ENCODE measurements around the gene PID1. TPM values are rescaled to one million over a fixed set of nuclear protein-coding genes. Genes with fewer than 3 reads are reported as not detected.

PID1 gene
- total RNA-seq, 1 experiment from 2014 or later: 2.6 TPM

DNA sequence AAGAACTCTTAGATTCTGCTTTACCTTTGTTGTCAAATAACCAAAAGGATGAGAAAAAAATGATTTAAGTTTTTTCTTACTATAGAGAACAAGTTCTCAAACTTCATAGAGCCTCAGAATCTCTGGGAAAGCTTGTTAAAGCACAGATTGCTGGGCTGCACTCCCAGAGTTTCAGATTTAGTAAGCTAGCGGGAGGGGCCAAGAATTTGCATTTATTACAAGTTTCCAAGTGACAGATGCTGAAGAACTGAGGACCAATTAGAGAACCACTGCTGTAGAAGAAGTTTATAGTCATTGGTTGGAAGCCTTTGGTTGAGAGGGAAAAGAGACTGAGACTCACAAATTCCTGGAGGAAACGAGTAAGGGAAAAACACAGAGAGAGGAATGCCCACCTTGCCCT is 32.1 kb downstream of the PID1 start (continued):
- TF ChIP-seq, protein P1, sequence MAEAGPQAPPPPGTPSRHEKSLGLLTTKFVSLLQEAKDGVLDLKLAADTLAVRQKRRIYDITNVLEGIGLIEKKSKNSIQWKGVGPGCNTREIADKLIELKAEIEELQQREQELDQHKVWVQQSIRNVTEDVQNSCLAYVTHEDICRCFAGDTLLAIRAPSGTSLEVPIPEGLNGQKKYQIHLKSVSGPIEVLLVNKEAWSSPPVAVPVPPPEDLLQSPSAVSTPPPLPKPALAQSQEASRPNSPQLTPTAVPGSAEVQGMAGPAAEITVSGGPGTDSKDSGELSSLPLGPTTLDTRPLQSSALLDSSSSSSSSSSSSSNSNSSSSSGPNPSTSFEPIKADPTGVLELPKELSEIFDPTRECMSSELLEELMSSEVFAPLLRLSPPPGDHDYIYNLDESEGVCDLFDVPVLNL (CRISPR knock-in tag; IDR thresholded peaks at IDR 0.05; ENCODE audit: borderline replicate concordance, low read depth): no peak
- TF ChIP-seq, protein P2, sequence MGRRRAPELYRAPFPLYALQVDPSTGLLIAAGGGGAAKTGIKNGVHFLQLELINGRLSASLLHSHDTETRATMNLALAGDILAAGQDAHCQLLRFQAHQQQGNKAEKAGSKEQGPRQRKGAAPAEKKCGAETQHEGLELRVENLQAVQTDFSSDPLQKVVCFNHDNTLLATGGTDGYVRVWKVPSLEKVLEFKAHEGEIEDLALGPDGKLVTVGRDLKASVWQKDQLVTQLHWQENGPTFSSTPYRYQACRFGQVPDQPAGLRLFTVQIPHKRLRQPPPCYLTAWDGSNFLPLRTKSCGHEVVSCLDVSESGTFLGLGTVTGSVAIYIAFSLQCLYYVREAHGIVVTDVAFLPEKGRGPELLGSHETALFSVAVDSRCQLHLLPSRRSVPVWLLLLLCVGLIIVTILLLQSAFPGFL (CRISPR knock-in tag; IDR thresholded peaks at IDR 0.05; ENCODE audit: borderline replicate concordance): no peak
- TF ChIP-seq, protein P3, sequence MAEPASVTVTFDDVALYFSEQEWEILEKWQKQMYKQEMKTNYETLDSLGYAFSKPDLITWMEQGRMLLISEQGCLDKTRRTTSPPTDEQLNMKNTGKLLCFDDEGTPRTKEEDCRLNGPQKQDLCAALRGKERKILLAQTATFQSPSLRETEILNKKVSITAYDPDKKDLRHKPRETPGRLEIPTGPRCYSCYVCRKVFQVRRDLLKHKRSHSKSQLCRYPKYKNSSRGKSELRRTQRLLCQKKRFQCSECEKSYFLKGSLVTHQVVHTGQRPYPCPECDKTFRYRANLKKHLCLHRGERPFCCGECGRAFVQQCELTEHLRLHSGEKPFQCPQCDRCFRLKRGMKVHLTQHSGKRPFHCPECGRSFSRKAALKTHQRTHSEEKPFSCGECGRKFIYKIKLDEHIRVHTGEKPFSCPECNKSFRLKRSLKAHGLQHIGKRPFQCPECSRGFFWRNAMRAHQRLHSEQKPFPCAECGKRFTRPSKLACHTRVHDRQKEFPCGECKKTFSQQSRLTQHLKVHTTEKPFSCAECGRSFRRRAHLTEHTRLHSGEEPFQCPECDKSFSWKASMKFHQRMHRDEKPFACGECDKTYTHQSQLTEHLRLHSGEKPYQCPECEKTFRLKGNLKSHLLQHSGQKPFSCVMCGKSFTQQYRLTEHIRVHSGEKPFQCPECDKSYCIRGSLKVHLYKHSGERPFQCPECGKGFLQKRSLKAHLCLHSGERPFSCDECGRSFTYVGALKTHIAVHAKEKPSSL (CRISPR knock-in tag; conservative IDR thresholded peaks at IDR 0.05): no peak
- TF ChIP-seq ZSCAN18 (CRISPR knock-in tag; IDR thresholded peaks at IDR 0.05) (no peak), ZNF416 (CRISPR knock-in tag; IDR thresholded peaks at IDR 0.05) (no peak), CBFB (CRISPR knock-in tag; IDR thresholded peaks at IDR 0.05; ENCODE audit: low read depth) (no peak), ESRRA (CRISPR knock-in tag; IDR thresholded peaks at IDR 0.05; ENCODE audit: borderline replicate concordance) (no peak), SMAD3 (CRISPR knock-in tag; IDR thresholded peaks at IDR 0.05; ENCODE audit: borderline replicate concordance) (no peak)

GRCh38 chr2:229237270-229237669 is 33.8 kb downstream of the PID1 start:
- no peak overlapping the region for H3K27ac Mint-ChIP-seq
- DNase-seq (ENCODE audit: low spot score) (no peak), ATAC-seq (no peak)
- TF ChIP-seq ARID4B (CRISPR knock-in tag; IDR thresholded peaks at IDR 0.05; ENCODE audit: borderline replicate concordance): no peak
- no peak for TF ChIP-seq NFE2L1 (CRISPR knock-in tag; IDR thresholded peaks at IDR 0.05)
- TF ChIP-seq ZNF219 (CRISPR knock-in tag; IDR thresholded peaks at IDR 0.05; ENCODE audit: borderline replicate concordance): no peak
- no peak for TF ChIP-seq FOXP4 (CRISPR knock-in tag; IDR thresholded peaks at IDR 0.05)
- TF ChIP-seq GABPB1 (CRISPR knock-in tag; IDR thresholded peaks at IDR 0.05): no peak
- TF ChIP-seq, protein P2 (CRISPR knock-in tag; IDR thresholded peaks at IDR 0.05; ENCODE audit: borderline replicate concordance): no peak
- no peak for TF ChIP-seq RELA (CRISPR knock-in tag; IDR thresholded peaks at IDR 0.05; ENCODE audit: borderline replicate concordance)
- TF ChIP-seq HMGXB4 (CRISPR knock-in tag; IDR thresholded peaks at IDR 0.05): no peak
- no peak for TF ChIP-seq CBFB (CRISPR knock-in tag; IDR thresholded peaks at IDR 0.05; ENCODE audit: low read depth)
- H3K27me3 Mint-ChIP-seq (ENCODE audit: low read depth): no peaks in the 10 kb centered on the region; the same call in 1 of the 2 replicates
- H3K36me3 Mint-ChIP-seq: peaks cover 21% of the 10 kb centered on the region
- ChIA-PET POLR2A (no interaction called here), CTCF (no interaction called here)
- no peak overlapping the region for H3K4me3 Mint-ChIP-seq
- no peaks in the 10 kb centered on the region for H3K4me1 Mint-ChIP-seq
- H3K9me3 Mint-ChIP-seq: peaks cover 35% of the 10 kb centered on the region
